22Rv1 (cell line): Measurements from ENCODE around the gene BHMT2.

ENCODE experiments used
- ZFX ChIP-seq: fragments of 450-650 bp; IDR thresholded peaks from 2 replicates; pipeline ENCODE4 v1.6.1; 2017; ENCODE audit warnings: antibody characterized with exemption, borderline replicate concordance
- TF ChIP-seq, protein P1 (sequence below): fragments of 450-650 bp; IDR thresholded peaks from 2 replicates; pipeline ENCODE4 v1.5.1; 2017; ENCODE audit warnings: mild to moderate bottlenecking

DNA sequence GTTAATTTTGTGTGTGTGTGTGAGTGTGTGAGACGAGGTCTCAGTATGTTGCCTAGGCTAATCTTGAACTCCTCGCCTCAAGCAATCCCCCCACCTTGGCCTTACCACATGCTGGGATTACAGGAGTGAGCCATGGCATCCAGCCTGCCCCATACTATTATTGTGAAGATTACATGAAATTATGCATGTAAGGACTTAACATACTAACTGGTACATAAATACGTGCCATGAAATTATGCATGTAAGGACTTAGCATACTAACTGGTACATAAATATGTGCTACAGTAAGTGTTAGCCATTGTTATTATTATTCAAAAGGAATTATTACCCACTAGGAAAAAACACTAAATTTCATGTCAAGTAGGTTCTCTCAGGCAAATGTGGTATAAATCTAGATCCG, 16.2 kb upstream of the BHMT2 start:
- TF ChIP-seq, protein P1, sequence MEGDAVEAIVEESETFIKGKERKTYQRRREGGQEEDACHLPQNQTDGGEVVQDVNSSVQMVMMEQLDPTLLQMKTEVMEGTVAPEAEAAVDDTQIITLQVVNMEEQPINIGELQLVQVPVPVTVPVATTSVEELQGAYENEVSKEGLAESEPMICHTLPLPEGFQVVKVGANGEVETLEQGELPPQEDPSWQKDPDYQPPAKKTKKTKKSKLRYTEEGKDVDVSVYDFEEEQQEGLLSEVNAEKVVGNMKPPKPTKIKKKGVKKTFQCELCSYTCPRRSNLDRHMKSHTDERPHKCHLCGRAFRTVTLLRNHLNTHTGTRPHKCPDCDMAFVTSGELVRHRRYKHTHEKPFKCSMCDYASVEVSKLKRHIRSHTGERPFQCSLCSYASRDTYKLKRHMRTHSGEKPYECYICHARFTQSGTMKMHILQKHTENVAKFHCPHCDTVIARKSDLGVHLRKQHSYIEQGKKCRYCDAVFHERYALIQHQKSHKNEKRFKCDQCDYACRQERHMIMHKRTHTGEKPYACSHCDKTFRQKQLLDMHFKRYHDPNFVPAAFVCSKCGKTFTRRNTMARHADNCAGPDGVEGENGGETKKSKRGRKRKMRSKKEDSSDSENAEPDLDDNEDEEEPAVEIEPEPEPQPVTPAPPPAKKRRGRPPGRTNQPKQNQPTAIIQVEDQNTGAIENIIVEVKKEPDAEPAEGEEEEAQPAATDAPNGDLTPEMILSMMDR = no peak
- no peak for TF ChIP-seq ZFX
